Right lobe of liver (tissue), 4 donors: ENCODE measurements around the gene GRIA4.

Source experiments
- CTCF ChIP-seq, 4 donors: fragments of 200-600 bp in 3 of 4; fragments of 450-650 bp in 1 of 4; IDR thresholded peaks; one replicate each; pipeline versions ENCODE4 v1.5.1 to v1.8.0; 2016 to 2022; ENCODE audit warnings: antibody characterized with exemption in 4 of 4, mild to moderate bottlenecking in 2 of 4
- POLR2A ChIP-seq: fragments of 450-650 bp; IDR thresholded peaks from one replicate; pipeline ENCODE4 v1.6.1; 2017; ENCODE audit warnings: antibody characterized with exemption, mild to moderate bottlenecking
- donor health status: DM: no; HTN: no; CAD: no.
- donor health status: DM: no; HTN: no; CAD: no.
- donor health status: DM: no; HTN: yes; CAD: no.

- TF ChIP-seq POLR2A (no peak), CTCF (IDR thresholded peaks at IDR 0.05) (peak; percentile 53 to 66 (median 58))
Observed at GRCh38 chr11:105862736-105863367, 253.0 kb downstream of the GRIA4 start.
